ENCODE results near the gene TGFBRAP1. TPM values are rescaled to one million over a fixed set of nuclear protein-coding genes. Genes with fewer than 3 reads are reported as not detected.

TGFBRAP1 gene
- total RNA-seq, 2 experiments from 2014 or later, result 28.7 to 30.1 TPM

GRCh38 chr2:105235388-105236059 is 94.0 kb downstream of the TGFBRAP1 start:
- Mint-ChIP-seq H3K27ac (no peak overlapping the region), H3K9me3 (no peaks in the 10 kb centered on the region), H3K4me3 (no peak overlapping the region), H3K36me3 (no peaks in the 10 kb centered on the region), H3K27me3 (peaks cover 13% of the 10 kb centered on the region), H3K4me1 (peaks cover 14% of the 10 kb centered on the region)
- DNase-seq, result peak; percentile 60

- H3K4me1 Mint-ChIP-seq, result peaks cover 4% of the 10 kb centered on the region
- DNase-seq, result no peak
- H3K27me3 Mint-ChIP-seq, result no peaks in the 10 kb centered on the region
- no peaks in the 10 kb centered on the region for H3K9me3 Mint-ChIP-seq
- H3K36me3 Mint-ChIP-seq, result no peaks in the 10 kb centered on the region
- no peak overlapping the region for H3K4me3 Mint-ChIP-seq
- no peak overlapping the region for H3K27ac Mint-ChIP-seq
Observed at GRCh38 chr2:105231232-105231619, 98.3 kb downstream of the TGFBRAP1 start.

GRCh38 chr2:105224444-105224843 is 105.1 kb downstream of the TGFBRAP1 start:
- no peaks in the 10 kb centered on the region for H3K36me3 Mint-ChIP-seq
- no peaks in the 10 kb centered on the region for H3K9me3 Mint-ChIP-seq
- no peak for DNase-seq
- H3K4me1 Mint-ChIP-seq, result no peaks in the 10 kb centered on the region
- no peak overlapping the region for H3K27ac Mint-ChIP-seq
- no peak overlapping the region for H3K4me3 Mint-ChIP-seq
- peaks cover 4% of the 10 kb centered on the region for H3K27me3 Mint-ChIP-seq

- no peak for DNase-seq
- Mint-ChIP-seq H3K4me3 (no peak overlapping the region), H3K27ac (no peak overlapping the region), H3K36me3 (no peaks in the 10 kb centered on the region), H3K27me3 (peaks cover 4% of the 10 kb centered on the region), H3K4me1 (no peaks in the 10 kb centered on the region), H3K9me3 (no peaks in the 10 kb centered on the region)
Observed at GRCh38 chr2:105220604-105221003, 108.9 kb downstream of the TGFBRAP1 start.

- Mint-ChIP-seq H3K9me3 (no peaks in the 10 kb centered on the region), H3K36me3 (no peaks in the 10 kb centered on the region)
- no peak for DNase-seq
Observed at GRCh38 chr2:105215586-105216192, 113.8 kb downstream of the TGFBRAP1 start.

More at GRCh38 chr2:105215586-105216192, 113.8 kb downstream of the TGFBRAP1 start:
- peaks cover 4% of the 10 kb centered on the region for H3K4me1 Mint-ChIP-seq
- no peak overlapping the region for H3K27ac Mint-ChIP-seq
- H3K4me3 Mint-ChIP-seq, result no peak overlapping the region
- H3K27me3 Mint-ChIP-seq, result no peaks in the 10 kb centered on the region

Other genes with a start within 250 kb of the TGFBRAP1 start
- not detected for gene GPR45, start 88.0 kb downstream of the TGFBRAP1 start, total RNA-seq
- gene C2orf49, start 7.8 kb upstream of the TGFBRAP1 start, total RNA-seq, result 10 to 100 TPM; 19.0 to 22.4 TPM
- gene FHL2, start 69.3 kb upstream of the TGFBRAP1 start, total RNA-seq, result 1 to 10 TPM; 4.7 to 5.1 TPM